Measurements from ENCODE around the gene KRTAP10-1. TPM values are rescaled to one million over a fixed set of nuclear protein-coding genes. Genes with fewer than 3 reads are reported as not detected.

KRTAP10-1 gene
- total and polyA plus RNA-seq, 2 of the 13 experiments (the other 11 are each of a cell fraction or from before 2014, with no cell fraction given) = not detected

DNA sequence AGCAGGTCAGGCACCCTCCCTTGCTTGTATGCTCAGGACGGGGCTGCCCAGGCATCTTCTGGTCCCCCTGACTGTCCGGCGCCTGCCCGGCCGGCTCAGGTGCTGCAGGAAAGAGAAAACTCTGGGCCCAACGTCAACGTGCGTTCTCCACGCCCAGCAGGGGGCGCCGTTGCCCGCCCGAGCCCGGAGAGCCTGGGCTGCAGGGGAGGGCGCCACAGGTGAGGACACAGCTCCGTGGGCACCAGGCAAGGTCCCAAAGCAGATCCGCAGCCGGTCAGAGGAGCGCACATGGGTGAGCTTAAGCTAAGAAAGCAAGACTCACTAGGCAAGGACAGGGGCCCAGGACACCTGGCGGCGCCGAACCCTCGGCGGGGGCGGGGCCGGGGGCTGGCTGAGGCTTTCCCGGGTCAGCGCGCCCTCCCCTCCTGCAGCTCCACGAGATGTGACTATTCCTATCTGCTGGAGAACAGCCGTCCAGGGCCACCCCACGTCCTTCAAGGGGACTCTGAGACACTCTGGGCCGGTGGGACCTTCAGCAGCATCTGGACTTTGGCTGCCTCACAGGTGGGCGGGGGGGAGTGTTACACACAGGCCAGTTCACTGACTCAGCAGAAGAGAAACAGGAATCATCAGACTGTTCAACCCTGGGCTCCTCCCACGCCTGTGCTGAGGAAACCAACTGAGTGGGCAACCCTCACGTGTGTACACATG lies 29.3 kb downstream of the KRTAP10-1 start (continued):
- TF ChIP-seq ATF7-NPFF (CRISPR knock-in tag; IDR thresholded peaks at IDR 0.05; ENCODE audit: low read depth) = peak; percentile 55
- no peak for TF ChIP-seq HDAC2 (CRISPR knock-in tag; IDR thresholded peaks at IDR 0.05)
- no peak for TF ChIP-seq ZEB1 (IDR thresholded peaks at IDR 0.05; ENCODE audit: insufficient replicate concordance, low read depth)
- no peak for TF ChIP-seq TRIM24 (CRISPR knock-in tag; IDR thresholded peaks at IDR 0.05)
- no peak for TF ChIP-seq SATB2 (CRISPR knock-in tag; IDR thresholded peaks at IDR 0.05)
- TF ChIP-seq, protein P1, sequence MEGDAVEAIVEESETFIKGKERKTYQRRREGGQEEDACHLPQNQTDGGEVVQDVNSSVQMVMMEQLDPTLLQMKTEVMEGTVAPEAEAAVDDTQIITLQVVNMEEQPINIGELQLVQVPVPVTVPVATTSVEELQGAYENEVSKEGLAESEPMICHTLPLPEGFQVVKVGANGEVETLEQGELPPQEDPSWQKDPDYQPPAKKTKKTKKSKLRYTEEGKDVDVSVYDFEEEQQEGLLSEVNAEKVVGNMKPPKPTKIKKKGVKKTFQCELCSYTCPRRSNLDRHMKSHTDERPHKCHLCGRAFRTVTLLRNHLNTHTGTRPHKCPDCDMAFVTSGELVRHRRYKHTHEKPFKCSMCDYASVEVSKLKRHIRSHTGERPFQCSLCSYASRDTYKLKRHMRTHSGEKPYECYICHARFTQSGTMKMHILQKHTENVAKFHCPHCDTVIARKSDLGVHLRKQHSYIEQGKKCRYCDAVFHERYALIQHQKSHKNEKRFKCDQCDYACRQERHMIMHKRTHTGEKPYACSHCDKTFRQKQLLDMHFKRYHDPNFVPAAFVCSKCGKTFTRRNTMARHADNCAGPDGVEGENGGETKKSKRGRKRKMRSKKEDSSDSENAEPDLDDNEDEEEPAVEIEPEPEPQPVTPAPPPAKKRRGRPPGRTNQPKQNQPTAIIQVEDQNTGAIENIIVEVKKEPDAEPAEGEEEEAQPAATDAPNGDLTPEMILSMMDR (CRISPR knock-in tag; IDR thresholded peaks at IDR 0.05) = peak; percentile 98
- TF ChIP-seq ZNF274 (CRISPR knock-in tag; IDR thresholded peaks at IDR 0.05) = 0 out of 2 replicates have a peak, but pooled peaks have one; percentile 34
- no peak for TF ChIP-seq NFE2 (CRISPR knock-in tag; IDR thresholded peaks at IDR 0.05)
- TF ChIP-seq MED1 (CRISPR knock-in tag; IDR thresholded peaks at IDR 0.05) = peak; percentile 37; the same call in 1 of the 2 replicates
- peak; percentile 50; the same call in 1 of the 2 replicates for TF ChIP-seq HNF4G (IDR thresholded peaks at IDR 0.05; ENCODE audit: borderline replicate concordance, low read depth, low read length)
- no peak for TF ChIP-seq HNF4G (CRISPR knock-in tag; IDR thresholded peaks at IDR 0.05; ENCODE audit: borderline replicate concordance, low read depth)
- no peak for TF ChIP-seq ZNF562 (CRISPR knock-in tag; IDR thresholded peaks at IDR 0.05; ENCODE audit: borderline replicate concordance)
- TF ChIP-seq TBX2 (CRISPR knock-in tag; IDR thresholded peaks at IDR 0.05; ENCODE audit: borderline replicate concordance) = no peak
- no peak for TF ChIP-seq ZNF33A (CRISPR knock-in tag; IDR thresholded peaks at IDR 0.05; ENCODE audit: borderline replicate concordance)
- TF ChIP-seq ZKSCAN1 (IDR thresholded peaks at IDR 0.05; ENCODE audit: low read length) = no peak
- TF ChIP-seq, protein P2, sequence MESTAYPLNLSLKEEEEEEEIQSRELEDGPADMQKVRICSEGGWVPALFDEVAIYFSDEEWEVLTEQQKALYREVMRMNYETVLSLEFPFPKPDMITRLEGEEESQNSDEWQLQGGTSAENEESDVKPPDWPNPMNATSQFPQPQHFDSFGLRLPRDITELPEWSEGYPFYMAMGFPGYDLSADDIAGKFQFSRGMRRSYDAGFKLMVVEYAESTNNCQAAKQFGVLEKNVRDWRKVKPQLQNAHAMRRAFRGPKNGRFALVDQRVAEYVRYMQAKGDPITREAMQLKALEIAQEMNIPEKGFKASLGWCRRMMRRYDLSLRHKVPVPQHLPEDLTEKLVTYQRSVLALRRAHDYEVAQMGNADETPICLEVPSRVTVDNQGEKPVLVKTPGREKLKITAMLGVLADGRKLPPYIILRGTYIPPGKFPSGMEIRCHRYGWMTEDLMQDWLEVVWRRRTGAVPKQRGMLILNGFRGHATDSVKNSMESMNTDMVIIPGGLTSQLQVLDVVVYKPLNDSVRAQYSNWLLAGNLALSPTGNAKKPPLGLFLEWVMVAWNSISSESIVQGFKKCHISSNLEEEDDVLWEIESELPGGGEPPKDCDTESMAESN (CRISPR knock-in tag; conservative IDR thresholded peaks at IDR 0.05) = 0 out of 2 replicates have a peak, but pooled peaks have one; percentile 51
- no peak for TF ChIP-seq ZBTB25 (CRISPR knock-in tag; IDR thresholded peaks at IDR 0.05)
- TF ChIP-seq EED (CRISPR knock-in tag; IDR thresholded peaks at IDR 0.05) = 0 out of 2 replicates have a peak, but pooled peaks have one; percentile 56
- TF ChIP-seq, protein P3, sequence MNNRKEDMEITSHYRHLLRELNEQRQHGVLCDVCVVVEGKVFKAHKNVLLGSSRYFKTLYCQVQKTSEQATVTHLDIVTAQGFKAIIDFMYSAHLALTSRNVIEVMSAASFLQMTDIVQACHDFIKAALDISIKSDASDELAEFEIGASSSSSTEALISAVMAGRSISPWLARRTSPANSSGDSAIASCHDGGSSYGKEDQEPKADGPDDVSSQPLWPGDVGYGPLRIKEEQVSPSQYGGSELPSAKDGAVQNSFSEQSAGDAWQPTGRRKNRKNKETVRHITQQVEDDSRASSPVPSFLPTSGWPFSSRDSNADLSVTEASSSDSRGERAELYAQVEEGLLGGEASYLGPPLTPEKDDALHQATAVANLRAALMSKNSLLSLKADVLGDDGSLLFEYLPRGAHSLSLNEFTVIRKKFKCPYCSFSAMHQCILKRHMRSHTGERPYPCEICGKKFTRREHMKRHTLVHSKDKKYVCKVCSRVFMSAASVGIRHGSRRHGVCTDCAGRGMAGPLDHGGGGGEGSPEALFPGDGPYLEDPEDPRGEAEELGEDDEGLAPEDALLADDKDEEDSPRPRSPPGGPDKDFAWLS (CRISPR knock-in tag; IDR thresholded peaks at IDR 0.05; ENCODE audit: borderline replicate concordance) = no peak
- peak; percentile 7; the same call in 1 of the 2 replicates for TF ChIP-seq TAF1 (CRISPR knock-in tag; IDR thresholded peaks at IDR 0.05)

Measured in HepG2 (cell line).